IMR-90 (cell line): ENCODE data around the gene TTC3. TPM values are rescaled to one million over a fixed set of nuclear protein-coding genes. Genes with fewer than 3 reads are reported as not detected.

Experiments
- ATAC-seq: fragments of 200-7000 bp; cut with Tn5 transposase; 2 replicates; pipeline ENCODE4 v1.9.1; 2020; ENCODE audit warnings: low read depth, mild to moderate bottlenecking, moderate library complexity
- BruUV-seq: library from RNA; stranded (reverse); fragments of 400-500 nt; replicated peaks from 2 replicates; lab custom pipeline; 2021; lab: Mats Ljungman, UMichigan
- CTCF ChIA-PET: fragments of 300-600 bp; formaldehyde crosslinking; extraction: SDS; loops from one replicate; lab custom pipeline; 2021; ENCODE audit warnings: antibody characterized with exemption; lab: Yijun Ruan, JAX
- POLR2A ChIA-PET: fragments of 300-600 bp; sonication (Branson Sonifier 250); formaldehyde crosslinking; loops from one replicate; lab custom pipeline; 2022; ENCODE audit warnings: antibody characterized with exemption; ENCODE audit not compliant: unreplicated experiment; lab: Charles Lee
- DNase-seq: peaks from one replicate; pipeline ENCODE4 v3.0.0; 2013
- H2AFZ ChIP-seq: replicated peaks from 2 replicates; pipeline ENCODE3; 2013; ENCODE audit warnings: low read length, mild to moderate bottlenecking; ENCODE audit not compliant: poor library complexity
- H2AK5ac ChIP-seq: 2 replicates; pipeline ENCODE4 v1.6.1; 2013; ENCODE audit warnings: low read depth, low read length, inconsistent platforms
- H2AK9ac ChIP-seq: replicated peaks from 2 replicates; pipeline ENCODE3; 2013; ENCODE audit warnings: mild to moderate bottlenecking, low read depth, low read length, moderate library complexity; ENCODE audit not compliant: poor library complexity
- H2BK120ac ChIP-seq: 2 replicates; pipeline ENCODE4 v1.6.1; 2013; ENCODE audit warnings: low read depth, low read length, inconsistent platforms
- H2BK15ac ChIP-seq: 3 replicates; pipeline ENCODE4 v1.6.1; 2013; ENCODE audit warnings: low read depth, low read length, inconsistent platforms
- H2BK20ac ChIP-seq: 2 replicates; pipeline ENCODE4 v1.6.1; 2013; ENCODE audit warnings: low read depth, mild to moderate bottlenecking, inconsistent platforms, low read length, moderate library complexity
- H2BK5ac ChIP-seq: 2 replicates; pipeline ENCODE4 v1.6.1; 2013; ENCODE audit warnings: mild to moderate bottlenecking, low read depth, low read length, inconsistent platforms; ENCODE audit not compliant: poor library complexity, severe bottlenecking
- H3K14ac ChIP-seq: replicated peaks from 2 replicates; pipeline ENCODE4 v1.6.1; 2013; ENCODE audit warnings: low read depth, low read length, inconsistent platforms
- H3K18ac ChIP-seq: 2 replicates; pipeline ENCODE4 v1.6.1; 2013; ENCODE audit warnings: low read depth, low read length, control low read depth
- H3K23ac ChIP-seq: 2 replicates; pipeline ENCODE4 v1.6.1; 2013; ENCODE audit warnings: low read depth, low read length, inconsistent platforms
- H3K27ac ChIP-seq: 2 replicates; pipeline ENCODE4 v1.5.1; 2013; ENCODE audit warnings: mild to moderate bottlenecking, control low read depth, low read length; ENCODE audit not compliant: insufficient read depth
- H3K27me3 ChIP-seq: 2 replicates; pipeline ENCODE4 v1.6.1; 2013; ENCODE audit warnings: low read length; ENCODE audit not compliant: control insufficient read depth, insufficient read depth
- H3K36me3 ChIP-seq: 2 replicates; pipeline ENCODE4 v1.6.1; 2013; ENCODE audit warnings: low read length, mixed read lengths; ENCODE audit not compliant: control insufficient read depth, insufficient read depth
- H3K4ac ChIP-seq: 2 replicates; pipeline ENCODE4 v1.6.1; 2013; ENCODE audit warnings: low read depth, low read length, inconsistent platforms
- H3K4me1 ChIP-seq: 2 replicates; pipeline ENCODE4 v1.6.1; 2013; ENCODE audit warnings: low read length, mixed read lengths; ENCODE audit not compliant: control insufficient read depth, insufficient read depth
- H3K4me2 ChIP-seq: 2 replicates; pipeline ENCODE4 v1.6.1; 2013; ENCODE audit warnings: low read depth, mild to moderate bottlenecking, control low read depth, low read length, moderate library complexity
- H3K4me3 ChIP-seq: 2 replicates; pipeline ENCODE4 v1.5.1; 2013; ENCODE audit warnings: low read depth, mild to moderate bottlenecking, control low read depth, low read length, moderate library complexity; ENCODE audit not compliant: insufficient read depth
- H3K56ac ChIP-seq: 2 replicates; pipeline ENCODE4 v1.6.1; 2013; ENCODE audit warnings: low read length, inconsistent platforms; ENCODE audit not compliant: insufficient read depth; ENCODE audit errors: extremely low read depth
- H3K79me1 ChIP-seq, 2 experiments: 2 replicates each; pipeline ENCODE4 v1.6.1; 2013; ENCODE audit warnings: low read length in 2 of 2, inconsistent platforms in 1 of 2, low read depth in 1 of 2
- H3K9ac ChIP-seq: 2 replicates; pipeline ENCODE4 v1.6.1; 2013; ENCODE audit warnings: low read depth, low read length, control low read depth
- H3K9me1 ChIP-seq: 2 replicates; pipeline ENCODE4 v1.6.1; 2013; ENCODE audit warnings: low read length, inconsistent platforms; ENCODE audit not compliant: insufficient read depth
- H3K9me3 ChIP-seq: 2 replicates; pipeline ENCODE4 v1.6.1; 2013; ENCODE audit warnings: low read length; ENCODE audit not compliant: control insufficient read depth, insufficient read depth
- H4K20me1 ChIP-seq: 2 replicates; pipeline ENCODE4 v1.6.1; 2013; ENCODE audit warnings: low read length, inconsistent platforms; ENCODE audit not compliant: insufficient read depth
- H4K5ac ChIP-seq: 2 replicates; pipeline ENCODE4 v1.6.1; 2013; ENCODE audit warnings: mild to moderate bottlenecking, low read depth, low read length, control low read depth
- H4K8ac ChIP-seq, 2 experiments: 2 replicates each; pipeline ENCODE4 v1.6.1; 2013; ENCODE audit warnings: low read depth in 2 of 2, low read length in 2 of 2, control low read depth in 1 of 2, inconsistent platforms in 1 of 2
- H4K91ac ChIP-seq: 2 replicates; pipeline ENCODE4 v1.6.1; 2013; ENCODE audit warnings: low read depth, low read length, inconsistent platforms; ENCODE audit not compliant: insufficient read depth
- POLR2A ChIP-seq: IDR thresholded peaks from 2 replicates; pipeline ENCODE4 v1.6.1; 2012; ENCODE audit warnings: mild to moderate bottlenecking, low read depth, low read length
- SMC3 ChIP-seq: fragments of 150-350 bp; IDR thresholded peaks from 2 replicates; pipeline ENCODE4 v1.6.1; 2016; ENCODE audit warnings: low read depth, mild to moderate bottlenecking, antibody characterized with exemption, low read length, moderate library complexity
- WGBS, 2 experiments: methylation state at CpG; one replicate each; pipeline versions ENCODE4 v1.1.5 to v1.1.7; 2013; ENCODE audit warnings: missing lambda C conversion rate in 2 of 2; ENCODE audit not compliant: insufficient read length in 1 of 2; ENCODE audit errors: extremely low coverage in 2 of 2; 5-methylcytosine and 5-hydroxymethylcytosine counted together
- dilution Hi-C: fragments of 300-500 bp; cut with HindIII; formaldehyde crosslinking; loops from one replicate; pipeline ENCODE4 v1.14.3; 2018; ENCODE audit warnings: low sequenced_read_pairs; ENCODE audit not compliant: unreplicated experiment
- in situ Hi-C: fragments of 300-500 bp; cut with MboI; formaldehyde crosslinking; loops from 3 replicates; pipeline ENCODE4 v1.14.3; 2019; ENCODE audit warnings: low sequenced_read_pairs, inconsistent platforms, mixed read lengths
- intact Hi-C: fragments of 100-400 bp; cut with micrococcal nuclease; formaldehyde crosslinking; loops from 2 replicates; pipeline ENCODE4 v1.10.0; 2022
- polyA plus RNA-seq, 3 experiments: library from polyadenylated mRNA; depleted of rRNA; stranded (reverse); fragments of >200 nt; gene quantifications; 2 replicates each; pipeline ENCODE4 v1.2.3, GENCODE V29; 2012; ENCODE audit warnings: low replicate concordance in 1 of 3
- total RNA-seq: library from RNA; depleted of rRNA; stranded (reverse); fragments of >200 nt; gene quantifications from 2 replicates; pipeline ENCODE4 v1.2.3, GENCODE V29; 2012

The TTC3 gene
- total and polyA plus RNA-seq, 2 of the 4 experiments (the other 2 are of a cell fraction), result 96.7 to 293 TPM

GRCh38 chr21:37248298-37248697 is 175.2 kb downstream of the TTC3 start:
- Histone ChIP-seq H3K4me1 (peaks cover 8% of the 10 kb centered on the region), H3K9ac (no peak overlapping the region), H3K4ac (no peak overlapping the region), H2AFZ (no peak overlapping the region), H2BK15ac (no peak overlapping the region), H4K5ac (no peak overlapping the region), H2AK5ac (no peak overlapping the region), H4K8ac (no peak overlapping the region), H4K20me1 (peaks cover 41% of the 10 kb centered on the region), H3K9me1 (peaks cover 12% of the 10 kb centered on the region), H4K91ac (no peak overlapping the region), H3K27me3 (no peaks in the 10 kb centered on the region), H3K14ac (no peak overlapping the region), H3K23ac (no peak overlapping the region), H3K9me3 (no peaks in the 10 kb centered on the region), H3K79me1 (peaks cover 36 to 76% of the 10 kb centered on the region in 2 experiments), H3K4me3 (no peak overlapping the region), H3K27ac (no peak overlapping the region), H2BK5ac (no peak overlapping the region), H3K56ac (no peak overlapping the region), H2AK9ac (no peak overlapping the region), H2BK120ac (no peak overlapping the region), H3K18ac (no peak overlapping the region), H3K4me2 (no peak overlapping the region), H3K36me3 (no peaks in the 10 kb centered on the region; the same call in 1 of the 2 replicates), H2BK20ac (no peak overlapping the region)
- CTCF ChIA-PET, result no interaction called here
- intact Hi-C loops, result no loop called here
- in situ Hi-C loops, result no loop called here
- WGBS, 2 experiments, result no CpG with 5 or more reads among the region's 1 CpG
- TF ChIP-seq POLR2A (no peak), SMC3 (no peak)
- POLR2A ChIA-PET, result no interaction called here
- ATAC-seq (no peak), DNase-seq (no peak)
- dilution Hi-C loops, result no loop called here
- no TSS peak for BruUV-seq
